HEK293 (cell line): ENCODE measurements around the gene KRI1.

Experiments used
- CTCF ChIA-PET: fragments of 350-600 bp; formaldehyde crosslinking; extraction: SDS; loops from one replicate; lab custom pipeline; 2021; ENCODE audit warnings: antibody characterized with exemption; lab: Yijun Ruan, JAX
- POLR2A ChIA-PET: fragments of 300-600 bp; formaldehyde crosslinking; extraction: SDS; loops from one replicate; lab custom pipeline; 2020; ENCODE audit warnings: antibody characterized with exemption, inconsistent platforms; lab: Yijun Ruan, JAX
- H3K27ac ChIP-seq: fragments of 200-500 bp; sonication (Bioruptor generic); 2 replicates; pipeline ENCODE4 v1.5.1; 2014; ENCODE audit warnings: low read depth, low read length, control low read depth, inconsistent platforms; ENCODE audit errors: extremely low read depth
- H3K36me3 ChIP-seq, 2 experiments: fragments of 200-500 bp in 1 of 2; sonication (Bioruptor generic) in 1 of 2; 1 replicate in 1 of 2; 2 replicates in 1 of 2; pipeline ENCODE4 v1.5.1; 2014 to 2017; ENCODE audit warnings: inconsistent platforms in 2 of 2, low read length in 2 of 2; ENCODE audit not compliant: control insufficient read depth in 2 of 2, insufficient read depth in 1 of 2
- H3K4me1 ChIP-seq: fragments of 200-500 bp; sonication (Bioruptor generic); 2 replicates; pipeline ENCODE4 v1.5.1; 2014; ENCODE audit warnings: mild to moderate bottlenecking, low read length, inconsistent platforms; ENCODE audit not compliant: control insufficient read depth, insufficient read depth
- H3K4me3 ChIP-seq: 2 replicates; pipeline ENCODE4 v1.5.1; 2011; ENCODE audit warnings: low read depth, mild to moderate bottlenecking, control low read depth, low read length, moderate library complexity
- H3K9me3 ChIP-seq: fragments of 200-500 bp; sonication (Bioruptor generic); 2 replicates; pipeline ENCODE4 v1.5.1; 2014; ENCODE audit warnings: low read depth, low read length, inconsistent platforms; ENCODE audit not compliant: control insufficient read depth, insufficient read depth
- KLF7 ChIP-seq: fragments of 450-650 bp; formaldehyde crosslinking; IDR thresholded peaks from 2 replicates; pipeline ENCODE4 v1.5.1; 2016; ENCODE audit warnings: missing biosample characterization, missing genetic modification characterization, borderline replicate concordance
- KLF9 ChIP-seq: fragments of 450-650 bp; formaldehyde crosslinking; IDR thresholded peaks from 2 replicates; pipeline ENCODE4 v1.5.1; 2016; ENCODE audit warnings: missing biosample characterization, missing genetic modification characterization, low read depth
- PRDM10 ChIP-seq: fragments of 450-650 bp; formaldehyde crosslinking; IDR thresholded peaks from 2 replicates; pipeline ENCODE4 v1.5.1; 2016; ENCODE audit warnings: missing biosample characterization, missing genetic modification characterization
- SCRT2 ChIP-seq: fragments of 450-650 bp; formaldehyde crosslinking; IDR thresholded peaks from 2 replicates; pipeline ENCODE4 v1.5.1; 2016; ENCODE audit warnings: missing biosample characterization, missing genetic modification characterization
- ZBTB21 ChIP-seq: fragments of 450-650 bp; formaldehyde crosslinking; IDR thresholded peaks from 2 replicates; pipeline ENCODE4 v1.5.1; 2017; ENCODE audit warnings: missing biosample characterization, missing genetic modification characterization
- ZEB2 ChIP-seq: fragments of 450-650 bp; formaldehyde crosslinking; IDR thresholded peaks from 2 replicates; pipeline ENCODE4 v1.5.1; 2016; ENCODE audit warnings: missing biosample characterization, missing genetic modification characterization
- ZNF121 ChIP-seq: fragments of 450-650 bp; formaldehyde crosslinking; IDR thresholded peaks from 2 replicates; pipeline ENCODE4 v1.5.1; 2016; ENCODE audit warnings: missing biosample characterization, missing genetic modification characterization
- ZNF132 ChIP-seq: fragments of 450-650 bp; formaldehyde crosslinking; IDR thresholded peaks from 2 replicates; pipeline ENCODE4 v1.5.1; 2017; ENCODE audit warnings: missing biosample characterization, missing genetic modification characterization, borderline replicate concordance
- ZNF146 ChIP-seq: fragments of 450-650 bp; formaldehyde crosslinking; IDR thresholded peaks from 2 replicates; pipeline ENCODE4 v1.5.1; 2016; ENCODE audit warnings: missing biosample characterization, missing genetic modification characterization
- ZNF223 ChIP-seq: fragments of 450-650 bp; formaldehyde crosslinking; IDR thresholded peaks from 2 replicates; pipeline ENCODE4 v1.5.1; 2016; ENCODE audit warnings: missing biosample characterization, missing genetic modification characterization
- ZNF23 ChIP-seq: fragments of 450-650 bp; formaldehyde crosslinking; IDR thresholded peaks from 2 replicates; pipeline ENCODE4 v1.5.1; 2016; ENCODE audit warnings: missing biosample characterization, missing genetic modification characterization, borderline replicate concordance
- ZNF416 ChIP-seq: fragments of 450-650 bp; formaldehyde crosslinking; IDR thresholded peaks from 2 replicates; pipeline ENCODE4 v1.5.1; 2016; ENCODE audit warnings: missing biosample characterization, missing genetic modification characterization
- ZNF488 ChIP-seq: fragments of 450-650 bp; formaldehyde crosslinking; IDR thresholded peaks from 2 replicates; pipeline ENCODE4 v1.5.1; 2016; ENCODE audit warnings: missing biosample characterization, missing genetic modification characterization
- ZNF600 ChIP-seq: fragments of 450-650 bp; formaldehyde crosslinking; IDR thresholded peaks from 2 replicates; pipeline ENCODE4 v1.5.1; 2016; ENCODE audit warnings: missing biosample characterization, missing genetic modification characterization
- ZNF677 ChIP-seq: fragments of 450-650 bp; IDR thresholded peaks from 2 replicates; pipeline ENCODE4 v1.5.0; 2018; ENCODE audit warnings: missing biosample characterization, mild to moderate bottlenecking, missing genetic modification characterization, moderate library complexity
- ZNF692 ChIP-seq: fragments of 450-650 bp; formaldehyde crosslinking; IDR thresholded peaks from 2 replicates; pipeline ENCODE4 v1.5.1; 2016; ENCODE audit warnings: missing biosample characterization, missing genetic modification characterization
- ZNF768 ChIP-seq: fragments of 450-650 bp; formaldehyde crosslinking; IDR thresholded peaks from 2 replicates; pipeline ENCODE4 v1.5.1; 2018; ENCODE audit warnings: missing biosample characterization, mild to moderate bottlenecking, missing genetic modification characterization
- ZSCAN16 ChIP-seq: fragments of 450-650 bp; formaldehyde crosslinking; IDR thresholded peaks from 2 replicates; pipeline ENCODE4 v1.5.1; 2016; ENCODE audit warnings: missing biosample characterization, missing genetic modification characterization

KRI1 gene

GRCh38 chr19:10577951-10578350 lies 12.1 kb upstream of the KRI1 start:
- TF ChIP-seq ZBTB21 (tag by site-specific recombination): no peak
- peak; percentile 56 for TF ChIP-seq PRDM10 (tag by site-specific recombination)
- POLR2A ChIA-PET: no interaction called here
- H3K4me3 ChIP-seq: no peak overlapping the region
- CTCF ChIA-PET: interaction anchor here (0.7 to 7.9 kb wide), 4 partner anchors 14 to 120 kb away, joined by 5 to 243 read pairs (median 87); partner anchors contain the start of gene QTRT1
- H3K36me3 ChIP-seq: no peaks in the 10 kb centered on the region
- no peak overlapping the region for H3K27ac ChIP-seq
- H3K9me3 ChIP-seq: no peaks in the 10 kb centered on the region
- H3K4me1 ChIP-seq: no peaks in the 10 kb centered on the region

- ChIA-PET POLR2A (interaction anchor here (0.7 to 1.3 kb wide), 3 partner anchors 10 to 172 kb away, joined by 3 to 4 read pairs (median 3); partner anchors contain the start of gene CDC37), CTCF (interaction anchor here (1.1 to 1.4 kb wide), 2 partner anchors 91 to 125 kb away, joined by 3 to 6 read pairs; no protein-coding TSS in a partner anchor)
- no peaks in the 10 kb centered on the region for H3K4me1 ChIP-seq
- no peaks in the 10 kb centered on the region for H3K36me3 ChIP-seq
- H3K27ac ChIP-seq: no peak overlapping the region
- no peak overlapping the region for H3K4me3 ChIP-seq
- TF ChIP-seq KLF9: no peak
- TF ChIP-seq KLF7 (tag by site-specific recombination): 0 out of 2 replicates have a peak, but pooled peaks have one; percentile 14
- 0 out of 2 replicates have a peak, but pooled peaks have one; percentile 3 for TF ChIP-seq ZNF146 (tag by site-specific recombination)
- TF ChIP-seq SCRT2 (tag by site-specific recombination): no peak
- TF ChIP-seq PRDM10 (tag by site-specific recombination): peak; percentile 49; the same call in 1 of the 2 replicates
- TF ChIP-seq ZNF223 (tag by site-specific recombination): peak; percentile 31; the same call in 1 of the 2 replicates
- TF ChIP-seq ZSCAN16 (tag by site-specific recombination): no peak
- peak; percentile 44; the same call in 1 of the 2 replicates for TF ChIP-seq ZNF768 (tag by site-specific recombination)
- TF ChIP-seq ZNF121 (tag by site-specific recombination): peak; percentile 89; the same call in 1 of the 2 replicates
- H3K9me3 ChIP-seq: no peaks in the 10 kb centered on the region
Observed at GRCh38 chr19:10575011-10575716, 9.4 kb upstream of the KRI1 start.

GRCh38 chr19:10574462-10574861 lies 8.7 kb upstream of the KRI1 start:
- Histone ChIP-seq H3K36me3 (no peaks in the 10 kb centered on the region), H3K4me3 (no peak overlapping the region), H3K9me3 (no peaks in the 10 kb centered on the region), H3K27ac (no peak overlapping the region), H3K4me1 (no peaks in the 10 kb centered on the region)
- POLR2A ChIA-PET: no interaction called here
- CTCF ChIA-PET: interaction anchor here (0.7 to 1.4 kb wide), 2 partner anchors 65 to 126 kb away, joined by 3 to 6 read pairs; no protein-coding TSS in a partner anchor
- TF ChIP-seq ZNF488: no peak
- no peak for TF ChIP-seq ZNF692 (tag by site-specific recombination)
- TF ChIP-seq ZNF23 (tag by site-specific recombination): no peak
- TF ChIP-seq ZNF416 (tag by site-specific recombination): no peak
- no peak for TF ChIP-seq ZNF132
- TF ChIP-seq ZNF223 (tag by site-specific recombination): peak; percentile 97
- TF ChIP-seq ZNF600: peak; percentile 55
- TF ChIP-seq ZEB2 (tag by site-specific recombination): no peak
- no peak for TF ChIP-seq ZNF677 (tag by site-specific recombination)
